Small intestine (tissue), 7 donors: Measurements from ENCODE around the gene ARPC2. TPM values are rescaled to one million over a fixed set of nuclear protein-coding genes. Genes with fewer than 3 reads are reported as not detected.

ENCODE experiments used
- DNase-seq, 2 donors: peaks; one replicate each; pipeline versions ENCODE4 v3.0.0 to v3.0.0-alpha.2; 2013
- FAIRE-seq: peaks from 2 replicates; lab custom pipeline; 2012; peaks lifted over from hg19 to GRCh38; lab: Jason Lieb, UNC
- H3K27ac ChIP-seq, 3 donors: one replicate each; pipeline ENCODE4 v1.5.1; 2013; ENCODE audit warnings: low read length in 2 of 3, mild to moderate bottlenecking in 2 of 3, control low read depth in 1 of 3, inconsistent platforms in 1 of 3, low read depth in 1 of 3, moderate library complexity in 1 of 3
- H3K27me3 ChIP-seq, 3 donors: one replicate each; pipeline ENCODE4 v1.6.1; 2013; ENCODE audit warnings: low read length in 3 of 3, inconsistent platforms in 1 of 3; ENCODE audit not compliant: control insufficient read depth in 3 of 3, insufficient read depth in 3 of 3
- H3K36me3 ChIP-seq, 3 donors: one replicate each; pipeline ENCODE4 v1.6.1; 2013; ENCODE audit warnings: low read length in 3 of 3, inconsistent platforms in 1 of 3, low read depth in 1 of 3, mild to moderate bottlenecking in 1 of 3, moderate library complexity in 1 of 3; ENCODE audit not compliant: control insufficient read depth in 3 of 3, insufficient read depth in 2 of 3
- H3K4me1 ChIP-seq, 3 donors: one replicate each; pipeline ENCODE4 v1.6.1; 2013; ENCODE audit warnings: low read length in 2 of 3, inconsistent platforms in 1 of 3, low read depth in 1 of 3, mild to moderate bottlenecking in 1 of 3, moderate library complexity in 1 of 3; ENCODE audit not compliant: control insufficient read depth in 3 of 3, insufficient read depth in 2 of 3
- H3K4me3 ChIP-seq, 3 donors: one replicate each; pipeline ENCODE4 v1.5.1; 2013; ENCODE audit warnings: low read length in 3 of 3, control low read depth in 1 of 3, inconsistent platforms in 1 of 3, low read depth in 1 of 3, mild to moderate bottlenecking in 1 of 3, moderate library complexity in 1 of 3
- H3K9me3 ChIP-seq, 2 donors: one replicate each; pipeline ENCODE4 v1.6.1; 2013; ENCODE audit warnings: low read depth in 1 of 2, low read length in 1 of 2; ENCODE audit not compliant: control insufficient read depth in 2 of 2, insufficient read depth in 1 of 2
- WGBS, 3 donors: extraction: QIAGEN DNeasy Blood & Tissue Kit; methylation state at CpG; one replicate each; pipeline ENCODE4 v1.1.7; 2013; 5-methylcytosine and 5-hydroxymethylcytosine counted together
- polyA plus RNA-seq, 4 donors: library from polyadenylated mRNA; stranded (reverse) in 3 of 4; unstranded in 1 of 4; fragments of 200-250 nt in 3 of 4; fragments of 120-200 nt in 1 of 4; gene quantifications; one replicate each; pipeline versions ENCODE4 v1.2.1 to v1.2.3, GENCODE V29; 2013
- donor health status: healthy with polysubstance abuse.
- donor health status: control.
- donor health status: control.
- donor health status: Bipolar disorder and iron deficiency.
- donor health status: healthy.

The ARPC2 gene
- polyA plus RNA-seq, 4 donors = 242 to 300 (median 270) TPM

DNA sequence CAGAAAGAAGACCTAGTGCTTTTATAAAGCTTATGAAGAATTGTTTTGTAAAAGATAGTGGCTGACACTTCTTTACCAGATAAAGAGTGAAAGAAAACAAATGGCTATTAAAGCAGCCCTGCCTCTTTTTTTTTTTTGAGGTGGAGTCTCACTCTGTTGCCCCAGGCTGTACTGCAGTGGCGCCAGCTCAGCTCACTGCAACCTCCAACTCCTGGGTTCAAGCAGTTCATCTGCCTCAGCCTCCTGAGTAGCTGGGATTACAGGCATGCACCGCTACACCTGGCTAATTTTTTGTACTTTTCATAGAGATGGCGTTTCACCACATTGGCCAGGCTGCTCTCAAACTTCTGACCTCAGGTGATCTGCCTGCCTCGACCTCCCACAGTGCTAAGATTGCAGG lies 12.9 kb downstream of the ARPC2 start:
- no peak overlapping the region for H3K4me3 ChIP-seq
- H3K36me3 ChIP-seq = peaks cover 12 to 53% (median 26%) of the 10 kb centered on the region in 3 donors
- peak overlapping the region; percentile 62 to 88 (median 84) for H3K27ac ChIP-seq
- no peaks in the 10 kb centered on the region for H3K27me3 ChIP-seq
- H3K4me1 ChIP-seq = peaks cover 10 to 28% (median 15%) of the 10 kb centered on the region in 3 donors
- no peaks in the 10 kb centered on the region for H3K9me3 ChIP-seq
- peak; percentile 32 to 70 for DNase-seq
- 20 to 54% (median 26%) methylated on average over 4 of the region's 4 CpGs for WGBS, 3 donors
- no peak for FAIRE-seq

DNA sequence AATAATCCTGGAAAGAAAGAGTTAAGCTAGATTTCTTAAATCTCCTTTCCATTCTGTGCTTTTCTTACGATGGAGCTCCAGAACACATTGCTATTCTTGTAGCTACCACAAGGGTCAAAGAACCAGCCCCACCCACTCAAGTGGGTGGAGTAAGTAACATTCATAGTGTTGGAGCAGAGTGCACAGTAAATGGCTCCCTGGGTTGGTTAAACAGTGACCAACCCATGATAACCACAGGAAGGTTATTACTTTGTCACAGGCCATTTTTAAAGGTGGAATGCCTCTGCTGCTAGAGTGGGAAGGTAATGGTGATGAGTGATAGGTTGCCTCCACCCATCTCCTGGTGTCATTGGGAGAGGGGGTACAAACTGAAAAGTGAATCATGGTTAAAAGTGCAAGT lies 13.9 kb downstream of the ARPC2 start:
- no peak overlapping the region for H3K4me3 ChIP-seq
- H3K27me3 ChIP-seq = no peaks in the 10 kb centered on the region
- no peak for FAIRE-seq
- peak overlapping the region; percentile 50 to 88 (median 84) for H3K27ac ChIP-seq
- DNase-seq = peak; percentile 93 to 97
- H3K4me1 ChIP-seq = peaks cover 10 to 28% (median 15%) of the 10 kb centered on the region in 3 donors
- WGBS, 3 donors = 0% methylated on average over 1 of the region's 1 CpG
- H3K9me3 ChIP-seq = no peaks in the 10 kb centered on the region
- H3K36me3 ChIP-seq = peaks cover 9 to 60% (median 26%) of the 10 kb centered on the region in 3 donors

DNA sequence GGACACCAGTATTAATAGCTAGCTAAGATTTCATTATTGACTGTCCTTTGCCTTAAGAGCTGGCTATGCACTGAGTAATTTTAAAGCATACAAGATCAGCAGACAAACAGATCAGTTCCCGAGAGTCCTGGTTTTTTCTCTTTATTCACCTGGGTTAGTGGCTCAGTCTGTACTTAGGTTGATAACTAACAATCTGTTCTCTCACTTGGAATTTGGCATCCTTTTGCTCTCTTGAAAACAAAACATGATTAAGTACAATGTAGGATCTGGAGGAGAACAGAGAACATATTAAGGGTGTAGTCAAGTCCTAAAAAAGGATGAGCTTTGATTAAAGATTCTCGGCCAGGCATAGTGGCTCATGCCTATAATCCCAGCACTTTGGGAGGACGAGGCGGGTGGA lies 16.6 kb downstream of the ARPC2 start:
- H3K9me3 ChIP-seq = no peaks in the 10 kb centered on the region

DNA sequence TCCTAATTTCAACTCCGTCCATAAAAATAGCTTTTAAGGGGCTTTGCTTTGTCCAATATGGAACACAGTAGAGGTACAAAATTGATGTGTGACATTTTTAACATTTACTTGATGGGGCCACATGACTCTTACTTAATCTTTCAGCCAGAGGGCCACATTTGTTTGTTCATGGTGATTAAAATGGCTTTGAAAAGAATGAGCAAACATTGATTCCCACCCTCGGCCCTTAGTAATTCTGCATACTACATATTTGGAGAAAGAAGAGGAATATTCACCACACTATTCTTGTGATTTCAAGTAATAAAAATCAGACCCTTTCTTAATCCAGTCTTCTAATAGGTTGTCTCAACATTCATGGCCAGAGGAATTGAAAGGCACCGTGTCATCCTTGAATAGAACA lies 17.5 kb downstream of the ARPC2 start:
- H3K36me3 ChIP-seq = peaks cover 15 to 58% (median 22%) of the 10 kb centered on the region in 3 donors
- H3K27ac ChIP-seq = no peak overlapping the region

More for the DNA sequence above, 16.6 kb downstream of the ARPC2 start:
- H3K36me3 ChIP-seq = peaks cover 12 to 55% (median 18%) of the 10 kb centered on the region in 3 donors
- DNase-seq = no peak
- H3K4me3 ChIP-seq = no peak overlapping the region
- H3K27ac ChIP-seq = no peak overlapping the region
- 88 to 95% (median 91%) methylated on average over 4 of the region's 4 CpGs for WGBS, 3 donors
- FAIRE-seq = no peak
- no peaks in the 10 kb centered on the region for H3K27me3 ChIP-seq
- H3K4me1 ChIP-seq = peaks cover 10 to 29% (median 13%) of the 10 kb centered on the region in 3 donors

DNA sequence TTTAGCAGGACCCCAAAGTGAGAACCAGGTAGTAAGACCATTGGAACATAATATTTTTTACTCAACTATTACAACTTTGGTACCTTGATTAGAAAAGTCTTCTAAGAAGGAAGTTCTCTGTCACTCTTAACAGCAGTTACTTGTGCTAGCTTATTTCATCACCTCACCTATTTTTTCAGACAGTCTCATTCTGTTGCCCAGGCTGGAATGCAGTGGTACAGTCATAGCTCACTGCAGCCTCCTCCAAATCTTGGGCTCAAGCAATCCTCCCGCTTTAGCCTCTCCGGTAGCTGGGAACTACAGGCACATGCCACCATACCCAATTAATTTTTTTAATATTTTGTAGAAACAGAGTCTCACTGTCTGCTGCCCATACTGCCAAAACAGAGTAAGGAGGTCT lies 18.0 kb downstream of the ARPC2 start:
- H3K27ac ChIP-seq = no peak overlapping the region
- no peaks in the 10 kb centered on the region for H3K27me3 ChIP-seq
- no peaks in the 10 kb centered on the region for H3K9me3 ChIP-seq
- H3K4me3 ChIP-seq = no peak overlapping the region
- peaks cover 9 to 28% (median 10%) of the 10 kb centered on the region in 3 donors for H3K4me1 ChIP-seq
- no peak for FAIRE-seq
- DNase-seq = no peak
- peaks cover 15 to 60% (median 23%) of the 10 kb centered on the region in 3 donors for H3K36me3 ChIP-seq
- 96 to 99% (median 98%) methylated on average over 2 of the region's 2 CpGs for WGBS, 3 donors

More for the DNA sequence above, 17.5 kb downstream of the ARPC2 start:
- no peaks in the 10 kb centered on the region for H3K9me3 ChIP-seq
- no peaks in the 10 kb centered on the region for H3K27me3 ChIP-seq
- no peak for DNase-seq
- H3K4me3 ChIP-seq = no peak overlapping the region
- no peak for FAIRE-seq
- 54 to 60% (median 56%) methylated on average over 3 of the region's 3 CpGs for WGBS, 3 donors
- peaks cover 10 to 33% (median 10%) of the 10 kb centered on the region in 3 donors for H3K4me1 ChIP-seq

DNA sequence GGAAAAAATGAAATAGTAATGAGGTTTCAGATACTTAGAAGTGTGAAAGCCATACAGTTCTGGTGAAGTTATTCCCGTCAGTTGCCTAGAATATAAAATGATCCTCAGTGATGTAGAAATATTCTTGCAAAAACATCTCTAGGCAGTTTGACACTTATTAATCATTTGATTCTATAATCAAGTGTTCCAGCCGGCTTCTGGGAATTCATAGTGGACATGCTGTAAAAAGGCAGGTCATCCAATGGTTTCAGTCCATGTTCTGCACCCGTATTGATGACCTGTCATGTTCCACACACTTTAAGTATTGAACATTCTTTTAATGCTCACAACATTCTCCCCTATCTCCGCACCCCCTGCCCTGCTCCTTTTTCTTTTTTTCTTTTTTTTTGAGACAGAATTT lies 19.8 kb downstream of the ARPC2 start:
- FAIRE-seq = no peak
- peaks cover 15 to 56% (median 25%) of the 10 kb centered on the region in 3 donors for H3K36me3 ChIP-seq

DNA sequence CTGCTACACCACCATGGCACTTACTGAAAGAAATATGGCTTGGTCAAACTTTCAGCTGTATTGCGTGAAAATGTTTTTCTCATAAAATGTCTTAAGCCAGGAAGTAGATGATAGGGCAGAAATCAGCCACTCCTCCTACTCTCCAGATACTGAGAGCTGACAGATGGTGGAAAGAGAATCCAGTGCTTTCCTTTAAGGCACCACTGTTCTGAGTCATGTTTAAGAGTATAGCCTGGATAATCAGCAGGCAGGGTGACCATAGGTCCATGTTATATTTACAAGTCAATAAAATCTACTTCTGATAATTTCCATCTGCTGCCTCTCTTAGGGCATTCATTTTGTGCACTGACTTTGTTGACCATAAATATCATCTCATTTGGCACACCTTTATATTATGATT lies 21.9 kb downstream of the ARPC2 start:
- WGBS, 3 donors = 54 to 72% (median 55%) methylated on average over 1 of the region's 1 CpG
- peaks cover 0 to 12% (median 2%) of the 10 kb centered on the region in 3 donors for H3K4me1 ChIP-seq
- no peaks in the 10 kb centered on the region for H3K9me3 ChIP-seq
- no peak overlapping the region for H3K4me3 ChIP-seq
- no peaks in the 10 kb centered on the region for H3K27me3 ChIP-seq
- no peak for FAIRE-seq
- H3K36me3 ChIP-seq = peaks cover 13 to 47% (median 35%) of the 10 kb centered on the region in 3 donors
- peak; percentile 52 to 80 for DNase-seq
- peak overlapping the region in 2 of 3 donors; percentile 15 to 69 for H3K27ac ChIP-seq

More for the DNA sequence above, 19.8 kb downstream of the ARPC2 start:
- no peak overlapping the region for H3K27ac ChIP-seq
- H3K9me3 ChIP-seq = no peaks in the 10 kb centered on the region
- no peaks in the 10 kb centered on the region for H3K27me3 ChIP-seq
- WGBS, 3 donors = 90 to 93% (median 91%) methylated on average over 4 of the region's 4 CpGs
- H3K4me3 ChIP-seq = no peak overlapping the region
- peaks cover 0 to 12% (median 2%) of the 10 kb centered on the region in 3 donors for H3K4me1 ChIP-seq
- DNase-seq = no peak

DNA sequence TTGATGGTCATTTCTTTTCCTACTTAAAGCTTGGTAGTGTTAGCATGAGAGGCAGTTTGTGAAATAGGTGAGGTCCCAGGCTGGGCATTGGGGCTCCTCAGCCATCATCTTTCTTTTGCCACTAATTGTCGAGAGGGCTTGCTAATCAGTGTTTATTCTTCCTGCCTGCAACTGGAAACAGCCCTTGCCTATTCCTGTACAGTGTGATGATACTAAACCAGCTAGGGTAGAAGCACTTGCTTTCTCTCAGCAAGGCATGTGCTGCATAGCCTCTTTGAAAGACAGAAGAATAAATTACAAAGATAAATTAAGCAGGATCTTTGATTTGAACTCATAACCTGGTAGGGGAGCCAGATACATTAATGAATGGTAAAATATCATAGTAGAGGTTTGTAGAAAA lies 27.2 kb downstream of the ARPC2 start:
- Histone ChIP-seq H3K27me3 (no peaks in the 10 kb centered on the region), H3K4me3 (no peak overlapping the region), H3K9me3 (no peaks in the 10 kb centered on the region), H3K4me1 (peaks cover 0 to 8% (median 2%) of the 10 kb centered on the region in 3 donors), H3K27ac (no peak overlapping the region), H3K36me3 (peaks cover 24 to 68% (median 44%) of the 10 kb centered on the region in 3 donors)
- 64 to 95% (median 67%) methylated on average over 1 of the region's 1 CpG for WGBS, 3 donors
- DNase-seq (no peak), FAIRE-seq (no peak)

DNA sequence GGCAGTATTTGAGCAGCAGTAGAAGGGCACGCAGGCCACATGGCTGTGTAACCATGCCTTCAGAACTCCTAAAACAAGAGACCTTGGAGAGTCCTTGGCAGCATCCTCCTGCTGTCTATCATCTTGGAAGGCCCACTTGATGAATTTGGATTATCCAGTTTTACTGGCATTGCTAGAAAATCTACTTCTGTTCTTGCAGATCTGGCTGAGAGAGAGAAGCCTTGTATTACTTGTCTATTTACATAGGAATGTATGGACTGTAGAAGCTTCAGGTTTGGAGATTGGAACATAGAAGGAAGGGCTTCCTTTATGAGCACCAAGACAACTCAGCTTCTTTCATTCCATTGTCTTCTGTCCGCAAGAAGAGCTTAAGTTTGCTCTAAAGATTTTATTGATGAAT lies 27.7 kb downstream of the ARPC2 start:
- Histone ChIP-seq H3K4me3 (no peak overlapping the region), H3K4me1 (peaks cover 0 to 6% (median 0%) of the 10 kb centered on the region in 3 donors), H3K36me3 (peaks cover 29 to 68% (median 45%) of the 10 kb centered on the region in 3 donors), H3K27me3 (no peaks in the 10 kb centered on the region), H3K27ac (no peak overlapping the region), H3K9me3 (no peaks in the 10 kb centered on the region)
- WGBS, 3 donors = 93 to 100% (median 96%) methylated on average over 2 of the region's 2 CpGs
- FAIRE-seq (no peak), DNase-seq (no peak)
